ENCODE results near the gene ZNF516.

Gene ZNF516

DNA sequence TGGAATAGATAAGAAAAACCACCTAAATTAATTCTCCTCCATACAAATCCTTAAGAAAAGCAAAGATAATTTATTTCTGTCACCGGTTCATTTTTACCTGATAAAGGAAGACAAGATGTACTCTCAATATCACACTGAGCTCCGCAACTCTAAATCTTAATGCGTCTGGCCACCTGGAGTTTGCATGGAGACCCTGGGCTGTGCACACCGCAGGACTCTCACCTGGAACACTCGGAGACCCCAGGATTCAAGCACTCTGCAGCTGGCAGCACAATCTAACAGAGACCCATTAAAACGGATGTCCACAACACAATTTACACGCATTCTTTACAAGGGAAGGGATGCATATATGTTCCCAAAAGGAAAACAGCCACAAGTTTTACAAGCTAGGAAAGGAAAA, 72.2 kb downstream of the ZNF516 start:
- DNase-seq (ENCODE audit: insufficient read length, low spot score) (no peak), FAIRE-seq (no peak)

DNA sequence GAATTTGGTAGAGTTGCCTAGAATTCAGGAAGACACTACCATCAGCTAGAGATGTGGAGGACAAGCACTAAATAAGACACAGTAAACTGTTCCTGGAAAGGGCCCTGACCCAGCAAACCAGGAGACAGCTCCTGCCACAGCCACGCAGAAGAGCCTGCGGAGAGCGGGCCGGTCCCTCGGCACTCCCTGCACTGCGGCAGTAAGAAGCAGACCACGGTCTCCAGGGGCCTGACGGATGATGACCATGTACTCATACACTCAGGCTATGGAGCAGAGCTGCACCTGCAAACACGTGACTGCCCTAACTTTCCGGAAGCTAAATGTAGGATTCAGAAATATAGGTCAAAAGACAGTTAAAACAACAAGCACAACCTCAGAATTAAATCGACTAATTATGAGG, 72.9 kb downstream of the ZNF516 start:
- FAIRE-seq (no peak), DNase-seq (ENCODE audit: insufficient read length, low spot score) (no peak)
- TF ChIP-seq POLR2A (IDR thresholded peaks at IDR 0.05; ENCODE audit: low read depth, low read length): no peak

More for the DNA sequence above, 72.2 kb downstream of the ZNF516 start:
- no peak for TF ChIP-seq POLR2A (IDR thresholded peaks at IDR 0.05; ENCODE audit: low read depth, low read length)

DNA sequence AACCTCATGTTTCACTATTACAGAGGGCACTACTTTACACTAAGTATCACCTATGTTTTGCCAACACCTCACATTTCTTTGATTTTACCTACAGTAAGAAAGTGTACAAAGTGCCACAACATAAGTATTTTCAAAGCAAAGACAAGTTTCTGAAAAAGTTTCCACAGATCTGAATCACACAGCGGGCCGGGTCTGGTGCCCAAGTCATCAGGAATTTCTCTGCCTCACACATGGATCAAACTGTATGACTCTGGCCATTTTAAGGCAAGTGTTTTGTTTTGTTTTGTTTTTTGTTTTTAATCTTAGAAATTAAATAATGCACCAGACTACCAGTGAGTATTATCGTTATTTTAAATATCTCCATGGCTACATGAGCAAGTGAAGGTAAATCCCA, 73.4 kb downstream of the ZNF516 start:
- DNase-seq (ENCODE audit: insufficient read length, low spot score): no peak
- FAIRE-seq: no peak
- no peak for TF ChIP-seq POLR2A (IDR thresholded peaks at IDR 0.05; ENCODE audit: low read depth, low read length)

DNA sequence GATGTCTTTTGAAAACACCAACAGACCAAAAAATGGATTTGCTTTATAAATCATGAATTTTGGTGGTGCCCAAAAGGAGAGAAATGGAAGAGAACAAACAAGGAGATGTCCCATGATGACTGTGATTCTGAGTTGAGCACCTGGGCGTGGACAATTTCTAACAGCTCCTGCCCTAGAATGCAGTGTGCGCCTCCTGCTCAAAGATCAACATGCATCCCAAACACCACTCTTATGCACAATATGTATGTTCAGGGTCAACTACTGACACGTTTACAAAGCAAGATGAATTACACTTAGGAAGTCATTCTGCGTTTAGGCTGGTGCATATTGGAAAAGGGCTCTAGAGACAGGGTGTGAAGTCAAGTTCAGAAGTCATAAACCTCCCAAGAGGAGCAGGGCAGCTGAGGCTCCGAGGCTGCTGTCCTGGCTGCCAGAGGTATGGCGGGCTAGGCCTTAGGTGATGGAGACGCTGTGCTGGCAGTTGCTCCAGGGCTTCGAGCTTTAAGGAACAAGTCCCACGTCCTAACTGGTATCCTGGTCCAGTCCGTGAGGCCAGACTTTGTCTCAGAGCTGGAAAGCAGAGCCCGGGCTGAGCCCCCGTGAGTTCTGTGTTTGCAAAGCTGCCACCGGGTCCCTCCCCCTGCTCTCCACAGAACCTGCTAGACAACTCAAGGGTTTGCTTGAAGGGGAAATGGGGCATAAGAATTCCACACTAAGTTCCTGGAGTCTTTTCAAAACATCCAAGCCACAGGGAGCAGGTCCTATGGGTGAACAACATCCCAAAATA, 74.0 kb downstream of the ZNF516 start:
- DNase-seq (ENCODE audit: insufficient read length, low spot score) (no peak), FAIRE-seq (no peak)
- no peak for TF ChIP-seq POLR2A (IDR thresholded peaks at IDR 0.05; ENCODE audit: low read depth, low read length)

DNA sequence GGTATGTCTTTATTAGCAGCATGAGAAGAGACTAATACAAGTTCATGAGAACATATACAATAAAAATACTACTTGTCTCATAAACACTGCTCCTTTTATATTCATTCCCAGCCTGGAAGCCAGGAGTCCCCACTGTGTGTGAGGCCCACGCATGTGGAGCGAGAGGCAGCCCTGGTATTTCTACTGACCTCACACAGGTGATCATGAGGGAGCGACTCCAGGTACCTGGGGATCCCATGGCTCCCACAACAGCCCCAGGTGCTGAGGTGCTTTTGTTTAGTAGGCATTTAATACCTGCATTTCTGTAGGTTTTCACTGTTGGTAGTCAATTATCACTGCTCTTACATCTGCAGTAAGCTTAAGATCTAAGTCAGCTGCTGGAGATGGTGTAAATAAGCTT, 75.2 kb downstream of the ZNF516 start:
- FAIRE-seq (no peak), DNase-seq (ENCODE audit: insufficient read length, low spot score) (no peak)
- TF ChIP-seq POLR2A (IDR thresholded peaks at IDR 0.05; ENCODE audit: low read depth, low read length): no peak

DNA sequence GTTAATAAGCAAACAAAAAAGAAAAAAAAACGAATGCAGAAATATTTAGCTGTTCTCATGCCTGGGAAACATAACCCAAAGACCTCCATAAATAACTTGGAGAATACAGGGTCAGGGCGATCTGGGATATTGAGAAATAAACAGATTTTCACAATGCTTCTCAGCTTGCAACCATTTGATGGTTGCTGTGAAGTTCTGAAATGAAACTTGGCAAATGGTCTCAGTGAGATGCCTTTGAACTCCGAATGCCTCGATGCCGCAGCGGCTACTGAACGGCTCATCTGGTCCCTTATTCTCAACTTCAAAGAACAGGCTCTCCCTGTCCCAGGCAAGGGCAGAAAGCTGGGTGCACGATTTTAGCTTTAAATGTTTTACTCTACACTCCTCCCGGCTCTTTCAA, 78.1 kb downstream of the ZNF516 start:
- DNase-seq (ENCODE audit: insufficient read length, low spot score) (no peak), FAIRE-seq (no peak)
- no peak for TF ChIP-seq POLR2A (IDR thresholded peaks at IDR 0.05; ENCODE audit: low read depth, low read length)

DNA sequence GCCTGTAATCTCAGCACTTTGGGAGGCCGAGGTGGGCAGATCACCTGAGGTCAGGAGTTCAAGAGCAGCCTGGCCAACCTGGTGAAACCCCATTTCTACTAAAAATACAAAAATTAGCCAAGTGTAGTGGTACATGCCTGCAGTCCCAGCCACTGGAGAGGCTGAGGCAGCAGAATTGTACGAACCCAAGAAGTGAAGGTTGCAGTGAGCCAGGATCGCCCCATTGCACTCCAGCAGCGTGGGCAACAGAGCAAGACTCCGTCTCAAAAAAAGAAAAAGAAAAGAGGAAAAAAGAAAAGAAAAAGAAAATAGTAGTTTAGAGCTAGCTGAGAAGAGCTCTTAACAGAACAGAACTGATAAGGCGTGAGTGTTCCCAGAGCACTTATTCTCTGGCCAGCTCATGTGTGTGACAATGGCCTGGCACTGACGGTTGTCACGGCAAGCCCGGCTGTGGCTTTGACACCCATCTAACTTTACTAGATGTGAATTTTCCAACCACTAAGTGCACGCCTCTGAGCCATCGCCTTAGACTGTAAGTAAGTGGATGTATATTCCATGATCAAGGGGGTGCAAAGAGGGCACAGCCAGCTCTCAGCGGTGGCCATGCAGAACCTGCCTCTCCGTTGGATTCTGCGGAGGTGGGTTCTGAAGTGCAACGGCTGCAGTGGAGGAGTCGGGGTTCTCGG, 80.0 kb downstream of the ZNF516 start:
- FAIRE-seq: no peak
- DNase-seq (ENCODE audit: insufficient read length, low spot score): no peak
- TF ChIP-seq POLR2A (IDR thresholded peaks at IDR 0.05; ENCODE audit: low read depth, low read length): no peak

DNA sequence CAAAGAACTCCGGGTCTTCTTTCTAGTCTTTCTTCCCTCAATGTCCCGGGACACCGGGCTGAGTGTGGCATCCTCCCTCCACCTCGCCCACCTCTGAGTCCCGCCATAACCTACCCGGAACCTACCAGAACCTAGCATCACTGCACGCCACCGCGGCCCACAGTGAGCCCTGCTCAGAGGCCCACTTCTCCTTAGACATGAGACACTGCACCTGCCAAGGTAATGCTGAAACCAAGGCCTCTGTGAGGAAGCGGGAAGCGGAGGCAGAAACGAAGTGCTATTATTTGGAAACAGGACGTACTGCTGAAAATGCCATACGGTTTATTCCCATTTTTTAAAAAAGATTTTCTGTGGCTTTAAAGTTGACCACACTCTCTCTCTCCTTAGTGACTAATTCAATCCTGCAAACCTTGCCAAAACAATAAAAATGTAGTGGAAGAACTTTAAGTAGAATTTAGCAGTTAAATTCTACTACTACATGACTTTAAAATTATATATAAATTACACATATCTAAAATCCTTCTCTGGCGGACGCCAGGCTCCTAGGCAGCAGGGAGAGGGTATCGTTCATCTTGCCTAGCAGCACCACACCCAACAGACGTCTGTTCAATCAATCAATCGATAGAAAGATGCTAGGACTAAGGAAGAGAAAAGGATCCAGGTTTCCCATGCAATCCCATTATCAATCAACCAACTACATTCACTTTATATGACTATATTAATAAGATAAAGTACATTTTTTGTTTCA, 82.0 kb downstream of the ZNF516 start:
- DNase-seq (ENCODE audit: insufficient read length, low spot score): no peak
- FAIRE-seq: no peak
- TF ChIP-seq POLR2A (IDR thresholded peaks at IDR 0.05; ENCODE audit: low read depth, low read length): no peak

DNA sequence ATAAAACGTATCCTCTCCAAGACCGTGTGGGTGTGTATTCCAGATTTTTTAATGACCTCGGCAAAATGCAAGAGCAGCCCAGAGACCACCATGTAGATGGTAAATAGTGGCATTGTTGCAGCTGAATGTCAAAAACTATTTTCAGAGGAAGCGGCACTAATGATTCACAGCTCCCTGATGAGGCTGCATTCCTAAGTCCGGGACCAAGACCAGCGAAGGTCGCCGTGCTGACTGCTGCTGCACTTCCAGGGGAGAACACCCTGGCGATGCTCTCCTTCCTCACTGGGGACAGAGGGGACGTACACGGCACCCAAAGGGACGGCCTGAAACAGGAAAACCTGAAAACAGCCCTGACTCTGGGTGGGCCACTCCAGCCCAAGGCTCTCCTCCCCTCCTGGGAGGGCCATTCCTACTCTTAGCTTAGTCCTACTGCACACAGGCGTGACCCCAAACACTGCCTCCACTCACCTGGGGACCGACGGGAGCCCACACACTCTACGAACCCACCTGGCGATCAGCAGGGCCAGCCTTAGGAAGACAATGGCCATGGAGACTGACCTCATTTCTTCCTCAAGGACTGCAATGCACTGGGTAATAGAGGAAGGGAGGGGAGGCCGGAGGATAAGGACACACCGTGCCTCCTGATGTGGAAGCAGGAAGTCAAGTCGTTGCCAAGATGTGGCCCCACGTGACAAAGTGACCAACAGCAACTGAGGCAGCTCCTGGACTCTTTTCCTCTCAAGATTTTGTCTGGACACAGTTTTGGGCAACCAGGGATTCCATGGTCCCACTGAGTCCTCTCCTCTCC, 82.8 kb downstream of the ZNF516 start:
- TF ChIP-seq POLR2A (IDR thresholded peaks at IDR 0.05; ENCODE audit: low read depth, low read length): no peak
- no peak for FAIRE-seq
- no peak for DNase-seq (ENCODE audit: insufficient read length, low spot score)

DNA sequence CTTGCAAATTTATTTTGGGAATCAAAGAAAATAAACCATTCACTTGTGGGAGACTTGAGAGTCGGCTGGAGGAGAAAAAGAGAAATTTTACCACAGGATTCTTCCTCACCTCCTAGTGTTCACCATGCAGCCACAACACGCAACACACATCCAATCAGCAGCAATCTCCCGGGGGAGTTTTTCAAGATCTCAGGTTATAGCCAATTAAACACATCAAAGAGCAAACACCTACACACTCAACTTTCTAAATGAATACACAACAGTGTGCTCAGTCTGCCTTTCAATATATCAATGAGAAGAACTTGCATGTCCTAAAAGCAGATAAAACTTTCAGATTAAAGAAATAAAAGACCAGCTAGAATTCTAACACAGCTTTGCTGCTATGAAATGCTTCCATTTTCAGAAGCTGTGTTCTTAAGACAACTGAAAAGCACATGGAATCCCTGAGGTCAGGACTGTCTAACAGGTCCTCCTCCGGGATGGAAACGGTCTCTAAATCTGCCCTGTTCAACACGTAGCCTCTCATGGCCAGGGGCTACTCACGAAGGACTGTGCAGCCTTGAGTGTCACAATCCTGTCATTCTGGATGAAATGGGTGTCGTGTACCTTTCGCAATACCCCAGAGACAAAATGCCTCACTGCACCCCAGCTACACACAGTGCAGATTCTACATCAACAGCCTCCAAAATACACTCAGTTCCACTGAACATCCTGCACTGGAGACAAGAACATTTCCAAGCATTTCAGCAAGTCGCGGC, 84.2 kb downstream of the ZNF516 start:
- FAIRE-seq: no peak

DNA sequence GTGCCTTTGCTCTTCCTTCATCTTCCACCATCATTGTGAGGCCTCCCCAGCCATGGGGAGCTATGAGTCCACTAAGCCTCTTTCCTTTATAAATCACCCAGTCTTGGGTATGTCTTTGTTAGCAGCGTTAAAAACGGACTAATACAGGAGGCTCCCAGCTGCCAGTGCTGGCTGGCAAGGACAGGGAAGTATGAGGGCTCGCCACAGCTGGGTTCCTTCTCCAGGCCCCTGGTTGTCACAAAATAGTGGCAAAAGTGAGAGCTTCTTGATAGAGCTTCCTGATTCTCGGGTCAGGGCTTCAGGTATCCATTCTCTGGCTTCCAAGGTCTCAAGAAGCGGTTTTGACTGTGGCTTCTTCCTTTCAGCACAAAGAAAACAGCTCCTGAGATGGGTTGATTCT, 85.0 kb downstream of the ZNF516 start:
- no peak for DNase-seq (ENCODE audit: insufficient read length, low spot score)
- no peak for TF ChIP-seq POLR2A (IDR thresholded peaks at IDR 0.05; ENCODE audit: low read depth, low read length)
- FAIRE-seq: no peak

More for the DNA sequence above, 84.2 kb downstream of the ZNF516 start:
- TF ChIP-seq POLR2A (IDR thresholded peaks at IDR 0.05; ENCODE audit: low read depth, low read length): no peak
- no peak for DNase-seq (ENCODE audit: insufficient read length, low spot score)

DNA sequence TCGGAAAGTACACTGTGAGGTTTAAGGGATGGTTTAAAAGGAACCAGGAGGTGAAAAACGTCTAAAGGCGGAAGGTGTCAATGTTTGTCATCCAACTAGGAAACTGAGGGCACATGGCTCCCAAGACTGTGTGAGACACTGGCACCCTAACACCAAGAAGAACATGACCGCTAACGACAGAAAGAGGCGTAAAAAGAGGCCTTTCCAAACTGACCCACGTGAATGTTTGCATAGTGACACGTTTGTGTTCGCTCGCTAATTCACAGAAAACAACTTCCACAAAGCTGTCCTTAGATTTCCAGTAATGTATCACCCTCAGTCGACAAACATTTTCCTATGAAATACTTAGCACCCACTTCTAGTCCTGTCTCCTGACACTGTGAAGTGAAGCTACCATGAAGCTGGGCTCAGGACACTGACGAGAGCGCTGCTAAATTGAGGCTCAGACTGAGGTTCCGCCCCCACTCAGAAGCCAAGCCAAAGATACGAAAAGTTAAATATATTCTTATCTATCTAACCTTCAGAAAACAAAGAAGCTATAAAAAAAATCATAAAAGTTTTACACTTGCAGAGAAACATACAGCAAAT, 86.5 kb downstream of the ZNF516 start:
- no peak for TF ChIP-seq POLR2A (IDR thresholded peaks at IDR 0.05; ENCODE audit: low read depth, low read length)
- no peak for DNase-seq (ENCODE audit: insufficient read length, low spot score)
- no peak for FAIRE-seq

DNA sequence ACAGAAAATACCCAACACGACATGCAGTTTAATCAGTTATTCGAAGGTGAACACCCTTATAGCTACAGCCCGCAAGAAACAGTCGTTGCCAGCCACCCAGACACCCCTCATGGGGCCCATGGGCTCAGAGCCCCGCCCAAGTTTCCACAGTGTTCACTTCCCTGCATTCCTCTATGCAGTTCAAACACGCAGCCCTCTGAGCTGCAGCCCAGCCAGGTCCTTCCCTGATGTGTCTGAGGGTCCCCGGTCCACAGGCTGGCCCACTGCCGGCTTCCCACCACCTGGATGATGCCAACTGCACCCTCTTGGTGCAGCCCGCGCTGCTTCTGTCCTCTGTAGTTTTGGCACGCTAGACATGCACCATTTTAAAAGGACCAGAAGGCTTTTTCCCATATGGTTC, 87.4 kb downstream of the ZNF516 start:
- TF ChIP-seq POLR2A (IDR thresholded peaks at IDR 0.05; ENCODE audit: low read depth, low read length): no peak
- FAIRE-seq: no peak
- no peak for DNase-seq (ENCODE audit: insufficient read length, low spot score)

Data from H54 (cell line).